SU-DHL-6 (cell line): ENCODE measurements around the gene PRIMPOL.

Experiments
- H2AFZ ChIP-seq: fragments of 200-600 bp; sonication (generic); 2 replicates; pipeline ENCODE4 v1.6.1; 2014; ENCODE audit warnings: low read depth, mild to moderate bottlenecking, moderate library complexity, mixed read lengths, antibody characterized with exemption, low read length; ENCODE audit not compliant: severe bottlenecking
- H3F3A ChIP-seq: fragments of 200-600 bp; shearing (Covaris generic); 2 replicates; pipeline ENCODE4 v1.6.0; 2016; ENCODE audit warnings: antibody characterized with exemption, mild to moderate bottlenecking; ENCODE audit not compliant: insufficient read depth
- H3K27ac ChIP-seq: fragments of 200-600 bp; sonication (generic); 2 replicates; pipeline ENCODE4 v1.5.1; 2016; ENCODE audit warnings: low read depth, mild to moderate bottlenecking, low read length, moderate library complexity, mixed read lengths
- H3K27me3 ChIP-seq: fragments of 200-600 bp; sonication (generic), shearing (Covaris generic); 2 replicates; pipeline ENCODE4 v1.6.0; 2014; ENCODE audit warnings: mild to moderate bottlenecking, low read length
- H3K36me3 ChIP-seq: fragments of 200-600 bp; sonication (generic); 2 replicates; pipeline ENCODE4 v1.6.1; 2014; ENCODE audit warnings: mild to moderate bottlenecking, low read length, mixed read lengths
- H3K4me2 ChIP-seq: fragments of 300-600, 200-600 bp; shearing (Covaris generic), sonication (generic); 2 replicates; pipeline ENCODE4 v1.6.0; 2014; ENCODE audit warnings: low read length, low read depth, mild to moderate bottlenecking; ENCODE audit not compliant: poor library complexity, severe bottlenecking
- H3K4me3 ChIP-seq: fragments of 200-600 bp; sonication (generic); 2 replicates; pipeline ENCODE4 v1.5.1; 2014; ENCODE audit warnings: antibody characterized with exemption, low read length, mild to moderate bottlenecking, mixed read lengths; ENCODE audit not compliant: insufficient read depth, poor library complexity, severe bottlenecking
- H3K79me2 ChIP-seq: fragments of 200-600 bp; sonication (generic); 2 replicates; pipeline ENCODE4 v1.6.1; 2014; ENCODE audit warnings: mild to moderate bottlenecking, low read length, moderate library complexity; ENCODE audit not compliant: insufficient read depth
- H3K9ac ChIP-seq: fragments of 200-600 bp; sonication (generic); 2 replicates; pipeline ENCODE4 v1.7.0; 2014; ENCODE audit warnings: mild to moderate bottlenecking, low read length
- H3K9me2 ChIP-seq: fragments of 200-600 bp; sonication (generic); replicated peaks from 2 replicates; pipeline ENCODE4 v1.6.1; 2014; ENCODE audit warnings: low read length; ENCODE audit not compliant: insufficient read depth
- H3K9me3 ChIP-seq: fragments of 200-600 bp; sonication (generic); 2 replicates; pipeline ENCODE4 v1.6.1; 2014; ENCODE audit warnings: low read length, mixed read lengths; ENCODE audit not compliant: insufficient read depth
- H4K20me1 ChIP-seq: fragments of 200-600 bp; sonication (generic); 2 replicates; pipeline ENCODE4 v1.6.1; 2014; ENCODE audit warnings: low read depth, mild to moderate bottlenecking, antibody characterized with exemption, low read length, moderate library complexity, mixed read lengths
- CTCF ChIP-seq: fragments of 200-600 bp; sonication (generic); IDR thresholded peaks from one replicate; pipeline ENCODE4 v1.5.1; 2017; ENCODE audit warnings: antibody characterized with exemption, mild to moderate bottlenecking, low read length, moderate library complexity; ENCODE audit not compliant: insufficient read depth, poor library complexity, severe bottlenecking
- EZH2phosphoT487 ChIP-seq: fragments of 200-600 bp; sonication (generic), shearing (Covaris generic); conservative IDR thresholded peaks from 2 replicates; pipeline ENCODE4 v1.6.1; 2018; ENCODE audit warnings: mild to moderate bottlenecking, antibody characterized with exemption, low read length, moderate library complexity, mixed read lengths

The PRIMPOL gene

GRCh38 chr4:184743650-184744049 is 94.1 kb downstream of the PRIMPOL start:
- no peak overlapping the region for H2AFZ ChIP-seq
- H3K9me3 ChIP-seq = no peaks in the 10 kb centered on the region
- H3K9me2 ChIP-seq = no peaks in the 10 kb centered on the region
- H3F3A ChIP-seq = no peaks in the 10 kb centered on the region
- no peak for TF ChIP-seq EZH2phosphoT487
- TF ChIP-seq CTCF = no peak
- H3K4me2 ChIP-seq = no peak overlapping the region
- no peaks in the 10 kb centered on the region for H4K20me1 ChIP-seq
- H3K79me2 ChIP-seq = no peaks in the 10 kb centered on the region
- H3K36me3 ChIP-seq = no peaks in the 10 kb centered on the region
- H3K9ac ChIP-seq = no peak overlapping the region
- no peak overlapping the region for H3K4me3 ChIP-seq
- H3K27ac ChIP-seq = no peak overlapping the region
- H3K27me3 ChIP-seq = no peaks in the 10 kb centered on the region

- Histone ChIP-seq H3K9me2 (no peaks in the 10 kb centered on the region), H3K27me3 (no peaks in the 10 kb centered on the region)
Observed at GRCh38 chr4:184744236-184744635, 94.7 kb downstream of the PRIMPOL start.

More at GRCh38 chr4:184744236-184744635, 94.7 kb downstream of the PRIMPOL start:
- Histone ChIP-seq H3K27ac (no peak overlapping the region), H3K79me2 (no peaks in the 10 kb centered on the region), H3K4me3 (no peak overlapping the region), H4K20me1 (no peaks in the 10 kb centered on the region), H3K4me2 (no peak overlapping the region), H3F3A (no peaks in the 10 kb centered on the region), H3K36me3 (no peaks in the 10 kb centered on the region), H2AFZ (no peak overlapping the region), H3K9me3 (no peaks in the 10 kb centered on the region), H3K9ac (no peak overlapping the region)
- TF ChIP-seq CTCF (no peak), EZH2phosphoT487 (no peak)
